Measurements from ENCODE around the gene OGDH. TPM values are rescaled to one million over a fixed set of nuclear protein-coding genes. Genes with fewer than 3 reads are reported as not detected.

OGDH gene
- total RNA-seq, 1 donor from 2014 or later, result 91.3 TPM

DNA sequence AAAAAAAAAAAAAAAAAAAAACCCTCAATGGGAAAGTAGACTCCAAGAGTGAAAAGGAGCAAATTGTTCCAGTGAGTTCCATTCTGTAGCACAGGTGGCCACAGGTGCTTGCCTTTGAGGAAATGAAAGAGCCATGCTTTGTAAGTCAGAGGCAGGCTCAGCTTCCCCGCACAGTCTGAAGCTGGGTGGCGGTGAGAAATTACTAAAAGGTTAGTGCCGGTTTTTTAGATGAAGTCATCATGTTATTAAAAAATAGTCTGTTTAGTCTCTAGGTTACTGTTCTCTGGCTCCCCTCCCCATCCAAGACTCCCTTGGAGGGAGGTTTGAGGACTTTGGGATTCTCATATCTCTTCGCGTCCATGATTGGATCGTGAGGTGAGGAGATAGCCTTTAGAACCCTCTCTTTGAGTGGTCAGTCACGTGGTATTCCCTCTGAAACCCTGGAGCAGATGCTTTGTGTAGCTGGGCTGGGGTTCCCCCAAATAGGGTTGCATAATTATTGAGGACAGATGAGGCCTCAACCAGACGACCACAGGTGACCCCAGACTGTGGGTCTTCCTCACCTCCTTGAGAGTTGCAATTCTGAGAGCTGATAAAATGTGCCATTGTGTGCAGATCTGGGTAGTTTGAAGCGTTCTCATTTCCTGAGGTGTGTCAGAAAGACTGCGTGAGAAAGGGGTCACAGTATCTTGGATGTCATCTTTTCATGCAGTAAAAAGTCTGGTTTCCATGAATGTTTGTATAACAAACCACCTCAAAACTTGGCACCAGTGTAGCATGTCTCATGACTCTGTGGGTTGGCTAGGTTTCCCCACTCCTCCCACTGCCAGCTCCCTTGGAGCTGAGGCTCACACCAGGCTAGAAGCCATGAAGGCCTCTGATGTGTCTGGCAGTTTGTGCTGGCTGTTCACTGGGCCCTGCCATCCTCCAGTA, 27.1 kb downstream of the OGDH start:
- DNase-seq (ENCODE audit: low spot score), result peak; percentile 70
- peak; percentile 79 for ATAC-seq
- intact Hi-C loops (cut with DNase I), result no loop called here

DNA sequence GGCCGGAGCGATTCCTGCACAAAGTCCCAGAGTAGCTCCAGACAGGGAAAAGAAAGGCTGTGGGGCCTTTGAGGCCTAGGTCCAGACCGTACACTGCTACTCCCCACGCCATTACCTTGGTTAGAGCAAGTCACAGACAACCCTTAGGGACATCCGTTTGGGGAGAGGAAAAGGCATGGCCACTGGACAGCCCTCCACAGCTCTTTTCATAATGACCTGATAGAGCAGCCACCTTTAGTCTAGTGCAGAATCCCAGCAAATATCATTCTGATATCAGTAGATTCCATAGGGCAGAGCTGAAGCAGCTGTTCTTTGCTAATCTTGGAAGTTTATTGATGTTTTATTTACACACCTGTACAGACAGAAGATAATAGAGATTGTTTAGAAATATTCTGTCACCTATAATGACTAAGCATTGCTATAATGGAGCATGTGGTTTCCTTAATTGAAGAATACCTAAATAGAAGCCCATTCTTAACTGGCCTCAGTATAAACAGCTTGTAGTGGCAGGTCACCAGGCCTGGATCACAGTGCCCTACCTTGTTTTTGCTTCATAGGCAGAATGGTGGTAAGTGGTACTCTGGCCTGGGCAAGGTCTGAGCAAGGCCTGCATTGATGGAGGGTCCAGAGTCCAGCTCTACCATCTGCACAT, 27.9 kb downstream of the OGDH start:
- DNase-seq (ENCODE audit: low spot score) (no peak), ATAC-seq (no peak)
- intact Hi-C loops (cut with DNase I), result no loop called here

DNA sequence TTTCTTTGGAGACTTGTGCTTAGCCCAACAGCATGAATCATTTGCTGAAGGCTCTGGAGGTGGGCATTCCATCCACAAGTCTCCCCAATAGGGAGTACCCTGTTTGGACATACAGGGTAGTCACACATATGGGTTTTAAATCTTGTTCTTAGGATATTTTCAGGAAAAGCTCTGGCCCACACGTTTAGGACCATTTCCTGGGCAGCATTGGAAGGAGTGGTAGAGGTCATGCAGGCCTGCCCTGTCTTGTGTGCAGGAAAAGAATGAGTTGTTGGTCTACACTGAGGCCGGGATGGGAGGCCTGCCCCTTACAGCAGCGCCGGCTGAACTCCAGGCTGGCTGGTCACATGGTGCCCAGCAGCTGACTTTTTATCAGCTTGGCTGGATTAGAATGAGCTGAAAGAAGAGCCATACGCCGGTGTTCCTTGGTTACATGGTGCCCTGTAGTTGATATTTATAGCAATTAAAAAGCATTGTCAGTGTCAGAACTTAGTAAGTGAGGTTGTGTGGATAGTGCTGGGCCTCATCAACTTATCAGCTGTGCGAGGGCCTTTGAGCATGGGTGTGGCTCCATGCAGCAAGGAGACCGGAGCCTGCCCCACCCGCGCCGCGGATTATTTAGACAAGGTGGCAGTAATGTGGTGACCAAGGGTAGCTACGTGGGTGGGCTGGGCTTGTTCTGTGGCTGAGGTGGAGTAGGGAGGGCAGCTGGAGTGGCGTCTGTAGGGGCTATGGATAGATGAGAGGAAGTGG, 28.6 kb downstream of the OGDH start:
- ATAC-seq, result no peak
- no peak for DNase-seq (ENCODE audit: low spot score)
- intact Hi-C loops (cut with DNase I), result no loop called here

DNA sequence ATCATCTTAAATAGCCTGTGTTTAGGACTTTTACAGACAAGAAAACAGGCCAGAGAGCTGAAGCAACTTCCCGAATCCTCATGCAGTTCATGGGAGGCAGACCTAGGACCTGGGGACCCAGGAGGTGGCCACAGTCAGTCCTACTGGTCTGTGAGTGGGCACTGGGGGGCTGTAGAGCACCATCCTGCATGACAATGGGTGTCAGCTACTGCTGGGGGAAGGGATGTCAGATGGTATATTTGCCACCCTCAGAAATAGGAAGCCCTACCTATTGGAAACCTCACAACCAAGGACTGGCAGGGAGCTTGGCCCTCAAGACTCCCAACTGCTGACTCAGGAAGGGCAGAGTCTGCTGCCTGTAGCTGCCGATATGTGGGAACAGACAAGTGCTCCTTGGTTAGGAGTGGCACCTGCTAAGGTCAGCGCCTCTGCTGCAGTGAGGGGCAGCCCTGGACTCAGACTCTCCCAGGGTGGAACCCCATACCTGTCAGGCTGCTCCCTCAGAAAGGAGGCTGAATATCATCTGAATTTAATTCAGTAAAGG, 29.7 kb downstream of the OGDH start:
- ATAC-seq (no peak), DNase-seq (ENCODE audit: low spot score) (no peak)
- intact Hi-C loops (cut with DNase I), result no loop called here

DNA sequence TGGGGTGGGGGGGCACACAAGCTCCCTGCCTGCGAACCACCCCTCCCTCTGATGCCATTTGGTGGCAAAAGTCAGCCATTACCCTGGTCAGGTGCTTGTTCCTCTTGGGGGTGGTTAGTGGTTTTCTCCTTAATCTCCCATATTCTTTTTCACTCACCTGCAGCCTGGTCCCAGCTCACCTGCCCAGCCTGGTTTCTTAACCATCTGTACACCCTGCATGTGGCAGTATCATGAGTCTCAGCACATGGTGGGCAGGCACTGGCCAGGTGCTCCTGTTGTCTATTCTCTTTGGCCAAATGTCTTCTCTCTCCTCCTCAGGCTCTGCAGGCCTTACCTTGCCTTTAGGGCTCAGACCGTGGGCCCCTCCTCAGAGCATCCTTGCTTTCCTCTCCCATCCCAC, 30.5 kb downstream of the OGDH start:
- DNase-seq (ENCODE audit: low spot score), result no peak
- intact Hi-C loops (cut with DNase I), result no loop called here
- no peak for ATAC-seq

DNA sequence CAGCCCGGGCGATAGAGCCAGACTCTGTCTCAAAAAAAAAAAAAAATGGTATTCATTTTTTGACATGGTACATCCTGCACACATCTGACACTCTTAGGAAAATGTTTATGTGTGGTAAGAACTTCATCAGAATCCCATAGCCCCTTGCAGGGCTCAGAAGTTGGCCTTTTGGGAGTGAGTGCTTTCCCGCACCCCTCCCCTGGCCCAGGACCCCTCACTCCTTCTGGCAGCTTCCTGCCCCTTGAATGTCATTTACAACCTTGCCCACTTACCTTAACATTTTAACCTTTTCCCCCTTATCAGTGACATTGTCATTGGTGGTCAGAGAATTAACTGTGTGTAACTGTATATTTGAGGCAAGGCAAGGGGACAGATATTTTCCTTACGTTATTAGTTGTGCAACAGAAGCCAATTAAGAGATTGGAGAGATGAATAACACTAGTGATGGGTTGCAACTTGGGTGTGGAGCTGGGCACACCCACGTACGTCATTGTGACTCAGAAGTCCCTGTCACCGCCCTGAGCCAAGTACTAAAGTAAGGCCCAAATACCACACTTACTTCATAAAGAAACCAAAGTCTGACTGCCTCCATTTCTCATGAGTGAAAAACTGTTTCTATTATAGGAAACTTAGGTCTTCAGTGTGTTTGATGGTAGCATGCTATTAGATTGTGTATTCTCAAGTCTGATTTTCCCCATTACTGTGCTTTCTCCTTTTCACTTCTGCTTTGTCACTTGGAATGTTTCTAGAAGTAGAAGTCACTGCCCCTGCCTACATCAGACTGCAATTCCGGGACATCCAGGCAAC, 31.6 kb downstream of the OGDH start:
- peak; percentile 35 for ATAC-seq

DNA sequence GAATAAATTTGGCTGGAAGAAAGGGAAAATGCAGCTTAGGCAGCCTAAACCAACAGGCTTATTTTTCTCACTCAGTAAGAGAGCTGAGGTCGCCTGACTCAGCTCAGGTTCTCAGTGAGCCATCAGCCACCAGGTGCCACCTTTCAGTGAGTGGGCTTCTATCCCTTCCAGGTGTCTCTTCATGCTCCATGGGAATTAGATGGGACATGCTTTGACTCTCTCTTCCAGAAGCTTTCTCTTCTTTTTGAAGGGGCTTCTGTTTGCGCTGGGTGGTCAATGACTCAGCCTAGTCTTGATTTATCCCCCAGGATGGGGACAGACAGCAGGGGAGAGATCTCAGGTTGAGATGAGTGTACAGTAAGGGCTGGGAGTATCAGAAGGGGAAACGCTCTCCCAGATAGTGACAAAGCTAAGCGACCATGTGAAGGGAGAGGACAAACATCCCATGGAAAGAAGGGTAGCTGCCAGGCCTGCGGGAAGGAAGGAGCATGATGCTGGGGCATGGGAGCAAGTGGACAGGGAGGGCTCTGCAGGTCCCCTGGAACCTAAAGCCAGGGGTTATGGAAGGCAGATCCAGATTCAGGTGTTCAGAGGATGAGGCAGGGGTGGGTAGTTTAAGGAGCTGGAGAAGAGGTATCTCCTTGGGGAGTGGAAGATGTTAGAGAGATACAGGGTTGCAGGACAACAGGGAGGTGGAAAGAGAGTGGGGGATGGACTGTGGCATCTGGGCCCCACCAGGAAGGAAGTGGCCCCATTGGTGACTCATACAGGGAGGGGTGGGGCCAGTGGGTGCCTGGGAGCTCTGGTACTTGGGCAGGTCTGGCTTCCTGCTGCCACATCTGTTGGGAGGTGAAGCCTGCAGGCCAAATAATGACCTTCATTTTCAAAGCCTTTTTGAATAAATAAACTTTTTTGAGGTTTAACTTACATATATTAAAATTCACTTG, 32.5 kb downstream of the OGDH start:
- peak; percentile 72 for DNase-seq (ENCODE audit: low spot score)
- intact Hi-C loops (cut with DNase I), result no loop called here
- ATAC-seq, result peak; percentile 72

More for the DNA sequence above, 31.6 kb downstream of the OGDH start:
- intact Hi-C loops (cut with DNase I), result no loop called here
- no peak for DNase-seq (ENCODE audit: low spot score)

DNA sequence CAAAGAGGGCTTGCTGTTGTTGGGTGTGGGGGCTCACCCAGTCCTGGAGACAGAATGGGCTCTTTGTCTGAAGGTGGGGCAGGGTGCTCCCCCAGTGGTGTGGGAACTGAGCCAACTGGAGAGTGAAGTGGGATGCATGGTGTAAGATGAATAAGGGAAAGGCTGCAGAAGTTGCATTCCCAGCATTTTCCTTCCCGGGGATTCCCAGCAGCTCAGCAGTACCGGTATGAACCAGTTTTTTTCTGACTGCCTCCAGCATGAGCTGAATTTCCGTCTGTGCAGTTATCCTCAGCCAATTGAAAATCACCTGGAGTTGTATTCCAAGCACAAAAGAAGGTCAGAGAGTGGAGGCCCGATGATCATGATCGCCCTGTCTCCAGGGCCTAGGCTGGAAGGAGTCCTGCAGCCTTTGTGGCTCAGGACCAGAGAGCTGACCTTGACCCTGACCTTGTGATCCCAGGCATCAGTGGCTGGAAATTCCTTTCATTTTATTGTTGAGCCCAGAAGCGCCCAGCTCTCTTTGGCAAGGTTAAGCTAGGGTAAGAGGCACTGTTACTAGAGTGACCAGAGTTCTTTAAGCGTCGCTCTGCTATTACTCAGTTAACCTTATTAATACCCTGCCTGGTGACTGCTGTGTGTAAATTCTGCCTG, 33.4 kb downstream of the OGDH start:
- intact Hi-C loops (cut with DNase I), result no loop called here
- DNase-seq (ENCODE audit: low spot score), result peak; percentile 71
- ATAC-seq, result peak; percentile 88

DNA sequence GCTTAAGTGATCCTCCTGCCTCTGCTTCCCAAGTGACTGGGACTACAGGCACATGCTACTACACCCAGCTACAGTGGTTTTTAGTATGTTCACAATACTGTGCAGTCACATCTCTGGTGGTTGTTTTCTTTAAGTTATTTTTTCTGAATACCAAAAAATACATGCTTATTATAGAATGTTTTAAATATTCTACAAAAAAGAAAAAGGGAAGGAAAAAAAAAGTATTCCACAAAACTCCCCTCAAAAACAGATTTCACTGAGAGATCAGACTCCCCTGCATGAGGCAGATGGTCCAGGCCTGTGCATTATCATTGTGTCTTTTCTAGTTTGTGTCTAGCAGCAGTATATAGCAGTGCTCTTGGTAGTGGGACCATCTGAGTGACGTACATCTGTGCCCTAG, 36.8 kb downstream of the OGDH start:
- DNase-seq (ENCODE audit: low spot score) (no peak), ATAC-seq (no peak)
- intact Hi-C loops (cut with DNase I), result no loop called here

DNA sequence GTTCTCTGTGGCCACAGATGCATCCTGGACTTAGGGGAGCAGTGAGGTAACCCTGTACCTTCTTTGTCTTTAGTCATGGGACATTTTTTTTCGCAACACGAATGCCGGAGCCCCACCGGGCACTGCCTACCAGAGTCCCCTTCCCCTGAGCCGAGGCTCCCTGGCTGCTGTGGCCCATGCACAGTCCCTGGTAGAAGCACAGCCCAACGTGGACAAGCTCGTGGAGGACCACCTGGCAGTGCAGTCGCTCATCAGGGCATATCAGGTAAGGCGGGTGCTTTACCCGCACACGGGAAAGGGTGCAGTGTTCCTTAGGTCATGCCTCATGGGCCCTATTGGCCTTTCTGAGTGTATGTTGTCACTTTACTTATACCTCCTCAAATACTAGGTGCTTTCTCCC, 38.8 kb downstream of the OGDH start:
- ATAC-seq, result no peak
- DNase-seq (ENCODE audit: low spot score), result no peak
- intact Hi-C loops (cut with DNase I), result no loop called here

DNA sequence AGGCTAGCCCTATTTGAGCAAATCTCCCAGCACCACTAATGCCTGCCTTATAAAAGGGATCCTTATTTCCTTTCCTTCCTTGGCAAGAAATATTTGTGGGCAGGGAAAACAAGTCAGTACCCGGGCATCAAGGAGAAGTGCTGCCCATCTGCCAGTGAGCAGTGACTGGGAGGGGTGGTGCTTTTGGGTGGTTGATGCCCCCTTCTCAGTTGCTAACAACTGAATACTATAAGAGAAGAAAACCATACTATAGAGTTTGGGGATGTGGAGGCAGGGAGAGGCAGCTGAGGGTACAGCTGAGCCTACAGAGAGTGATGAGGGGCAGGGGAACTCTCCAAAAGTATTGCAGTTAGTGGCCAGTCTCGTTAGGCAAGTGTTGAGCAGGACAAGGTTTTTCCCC, 39.3 kb downstream of the OGDH start:
- DNase-seq (ENCODE audit: low spot score) (no peak), ATAC-seq (no peak)
- intact Hi-C loops (cut with DNase I), result no loop called here

DNA sequence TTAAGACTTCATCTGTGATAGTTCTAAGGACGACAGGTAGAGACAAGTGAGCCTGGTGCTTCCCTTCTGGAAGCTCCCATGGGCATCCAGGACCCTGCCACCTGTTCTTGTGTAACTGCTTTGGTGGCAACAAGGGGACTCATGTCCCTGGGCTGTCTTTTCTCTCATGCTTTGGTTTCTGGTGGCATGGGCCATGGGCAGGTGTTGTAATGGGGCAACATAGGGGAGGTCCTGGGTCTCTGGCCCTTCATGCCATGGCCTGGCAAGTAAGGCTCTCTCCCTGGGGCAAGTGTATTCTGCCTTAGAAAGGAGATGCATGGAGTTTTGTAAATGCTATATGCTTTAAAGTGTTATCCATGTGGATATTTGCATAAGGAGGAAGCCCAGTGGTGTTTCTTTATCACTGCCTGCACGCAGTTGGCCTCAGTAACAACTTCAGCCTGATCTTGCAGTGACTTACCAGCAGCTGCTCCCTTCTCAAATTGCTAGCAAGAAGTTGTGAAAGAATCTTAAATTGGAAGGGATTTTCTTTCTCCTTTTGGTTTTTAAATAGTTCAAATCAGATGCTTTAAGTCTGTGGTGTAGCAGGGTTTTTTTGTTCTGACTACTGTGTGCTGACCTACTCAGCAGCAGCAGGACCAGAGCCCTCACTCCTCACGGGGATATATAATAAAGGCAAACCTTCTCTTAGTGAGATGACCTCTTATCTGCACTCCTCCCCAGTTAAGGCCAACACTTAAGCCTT, 39.9 kb downstream of the OGDH start:
- intact Hi-C loops (cut with DNase I), result no loop called here
- DNase-seq (ENCODE audit: low spot score) (no peak), ATAC-seq (no peak)

DNA sequence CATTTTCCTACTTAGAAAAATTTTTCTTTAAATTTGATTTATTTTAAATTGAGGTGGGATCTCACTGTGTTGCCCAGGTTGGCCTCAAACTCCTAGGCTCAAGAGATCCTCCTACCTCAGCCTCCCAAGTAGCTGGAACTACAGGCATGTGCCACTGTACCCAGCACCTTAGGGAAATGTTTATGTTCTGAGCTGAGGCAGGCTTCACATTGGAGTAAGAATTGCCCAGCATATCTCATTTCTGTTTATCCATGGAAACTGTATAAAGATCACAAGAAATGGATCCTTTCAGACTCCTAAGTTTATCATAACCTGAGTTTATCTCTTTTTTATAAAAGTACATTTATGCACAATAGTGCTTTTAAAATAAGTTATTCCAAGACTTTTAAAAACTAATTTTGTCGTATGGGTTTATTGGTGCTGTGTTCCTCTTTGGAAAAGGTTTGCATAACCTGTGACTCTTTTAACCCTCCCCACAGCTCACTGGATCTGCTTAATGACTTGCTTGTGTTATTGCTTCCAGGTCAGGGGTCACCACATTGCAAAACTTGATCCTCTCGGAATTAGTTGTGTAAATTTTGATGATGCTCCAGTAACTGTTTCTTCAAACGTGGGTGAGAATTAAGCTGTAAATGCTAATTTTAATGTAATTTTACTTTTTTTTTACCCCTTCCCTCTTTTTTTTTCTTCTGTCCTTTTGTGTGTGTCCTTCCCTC, 40.7 kb downstream of the OGDH start:
- ATAC-seq (no peak), DNase-seq (ENCODE audit: low spot score) (no peak)
- intact Hi-C loops (cut with DNase I), result no loop called here

DNA sequence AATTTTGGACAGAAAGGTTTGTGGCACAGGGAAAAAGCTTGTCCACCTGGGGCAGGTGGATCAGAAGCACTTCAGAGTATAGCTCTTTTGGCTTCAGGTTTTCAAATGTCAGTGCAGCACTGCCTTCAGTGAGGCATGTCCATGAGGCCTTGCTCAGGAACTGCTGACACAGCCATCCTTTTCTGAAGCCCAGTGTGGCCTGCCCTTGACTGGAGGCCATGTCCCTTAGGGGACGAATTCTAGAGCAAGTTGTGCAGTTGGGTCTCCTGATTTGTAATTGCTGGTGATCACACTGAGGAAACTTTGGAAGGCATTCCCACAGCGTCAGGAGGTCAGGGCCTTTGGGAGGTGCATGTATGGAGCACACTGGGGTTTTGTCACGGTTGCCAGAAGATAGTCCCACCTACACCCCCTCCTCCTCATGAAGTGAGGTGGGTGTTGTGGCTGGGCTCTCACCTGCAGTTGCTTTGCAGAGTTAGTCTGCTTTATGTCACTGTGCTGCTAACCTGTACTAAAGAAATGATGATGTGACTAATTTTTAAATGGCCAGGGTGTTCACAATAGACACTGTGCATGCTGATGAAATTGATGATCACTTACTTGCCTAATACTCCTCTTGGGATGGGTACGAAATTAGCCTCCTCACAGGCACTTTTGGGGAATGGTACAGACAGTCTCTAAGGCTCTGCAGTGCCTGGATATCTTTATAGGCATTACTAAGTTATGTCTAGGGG, 41.7 kb downstream of the OGDH start:
- no peak for ATAC-seq
- DNase-seq (ENCODE audit: low spot score), result peak; percentile 23
- intact Hi-C loops (cut with DNase I), result no loop called here

DNA sequence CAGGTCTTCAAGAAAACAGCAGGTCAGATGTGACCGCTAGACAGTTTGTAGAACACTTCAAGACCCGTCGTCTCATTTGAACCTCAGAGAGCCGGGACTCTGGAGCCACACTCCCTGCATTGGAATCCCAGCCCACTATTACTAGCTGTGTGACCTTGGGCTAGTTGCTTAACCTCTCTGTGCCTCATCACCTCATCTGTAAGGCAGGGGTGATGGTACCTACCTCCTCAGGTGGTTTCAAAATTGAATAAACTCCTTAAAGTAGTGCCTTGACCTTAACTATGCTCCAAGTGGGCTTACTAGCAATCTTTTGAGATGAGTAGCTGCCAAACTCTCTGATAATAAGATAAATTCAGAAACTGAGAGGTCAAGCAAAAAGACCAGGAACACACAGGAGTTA, 43.8 kb downstream of the OGDH start:
- intact Hi-C loops (cut with DNase I), result no loop called here
- ATAC-seq, result no peak
- peak; percentile 8 for DNase-seq (ENCODE audit: low spot score)

All from sciatic nerve (tissue), 2 donors.